Measurements from ENCODE around the gene TEAD2. TPM values are rescaled to one million over a fixed set of nuclear protein-coding genes. Genes with fewer than 3 reads are reported as not detected.
A peak's percentile ranks its signal among the peaks of the same experiment; 100 is the strongest.

TEAD2 gene
- total and polyA plus RNA-seq, 12 donors = 5.4 to 42.8 (median 27.4) TPM

- Histone ChIP-seq H3K27ac (peak overlapping the region in 1 of 5 donors; percentile 38), H3K4me1 (replicated peaks in 1 of 2) (peaks cover 12 to 16% of the 10 kb centered on the region in 2 donors), H3K9me3 (replicated peaks in 1 of 3) (no peaks in the 10 kb centered on the region), H3K4me3 (no peak overlapping the region), H3K27me3 (no peaks in the 10 kb centered on the region), H3K36me3 (replicated peaks in 1 of 2) (peaks cover 0 to 10% of the 10 kb centered on the region in 2 donors)
- TF ChIP-seq CTCF (IDR thresholded peaks at IDR 0.05) = no peak
- no peak for TF ChIP-seq POLR2A (IDR thresholded peaks at IDR 0.05)
- intact Hi-C loops (cut with DNase I) = no loop called here
- WGBS, 4 donors = 74 to 77% (median 74%) methylated on average over 13 to 17 of the region's 17 CpGs
- DNase-seq = no peak
Observed at GRCh38 chr19:49359851-49360820, 2.1 kb downstream of the TEAD2 start.

GRCh38 chr19:49357186-49357585 lies 5.0 kb downstream of the TEAD2 start:
- intact Hi-C loops (cut with DNase I) = no loop called here
- DNase-seq = no peak
- 77 to 86% (median 82%) methylated on average over 8 to 9 of the region's 9 CpGs for WGBS, 4 donors
- peaks cover 4 to 5% of the 10 kb centered on the region in 2 donors for H3K4me1 ChIP-seq (replicated peaks in 1 of 2)
- TF ChIP-seq POLR2A (IDR thresholded peaks at IDR 0.05) (no peak), CTCF (IDR thresholded peaks at IDR 0.05) (no peak)
- peak overlapping the region in 1 of 5 donors; percentile 16 for H3K27ac ChIP-seq
- peaks cover 0 to 16% of the 10 kb centered on the region in 2 donors for H3K36me3 ChIP-seq (replicated peaks in 1 of 2)
- no peaks in the 10 kb centered on the region for H3K9me3 ChIP-seq (replicated peaks in 1 of 3)
- no peaks in the 10 kb centered on the region for H3K27me3 ChIP-seq
- no peak overlapping the region for H3K4me3 ChIP-seq

- Histone ChIP-seq H3K27ac (peak overlapping the region in 3 of 5 donors; percentile 15 to 83 (median 60)), H3K36me3 (replicated peaks in 1 of 2) (peaks cover 0 to 16% of the 10 kb centered on the region in 2 donors), H3K4me3 (no peak overlapping the region), H3K4me1 (replicated peaks in 1 of 2) (peaks cover 4 to 5% of the 10 kb centered on the region in 2 donors), H3K9me3 (replicated peaks in 1 of 3) (no peaks in the 10 kb centered on the region), H3K27me3 (no peaks in the 10 kb centered on the region)
- intact Hi-C loops (cut with DNase I) = no loop called here
- WGBS, 4 donors = 56 to 62% (median 57%) methylated on average over 6 to 7 of the region's 7 CpGs
- DNase-seq = no peak
- TF ChIP-seq CTCF (IDR thresholded peaks at IDR 0.05) (no peak), POLR2A (IDR thresholded peaks at IDR 0.05) (no peak)
Observed at GRCh38 chr19:49356382-49356781, 5.8 kb downstream of the TEAD2 start.

- Histone ChIP-seq H3K4me1 (replicated peaks in 1 of 2) (peaks cover 4 to 5% of the 10 kb centered on the region in 2 donors), H3K27ac (peak overlapping the region in 3 of 5 donors; percentile 15 to 61 (median 60)), H3K4me3 (no peak overlapping the region), H3K36me3 (replicated peaks in 1 of 2) (peaks cover 0 to 16% of the 10 kb centered on the region in 2 donors), H3K27me3 (no peaks in the 10 kb centered on the region), H3K9me3 (replicated peaks in 1 of 3) (no peaks in the 10 kb centered on the region)
- intact Hi-C loops (cut with DNase I) = no loop called here
- TF ChIP-seq POLR2A (IDR thresholded peaks at IDR 0.05) (no peak), CTCF (IDR thresholded peaks at IDR 0.05) (no peak)
- 38 to 62% (median 56%) methylated on average over 12 of the region's 12 CpGs for WGBS, 4 donors
- peak in 4 of 7 donors; percentile 39 to 67 (median 44) for DNase-seq
Observed at GRCh38 chr19:49355909-49356353, 6.3 kb downstream of the TEAD2 start.

Data from adrenal gland (tissue), 12 donors.